HG02642 (cell line): ENCODE measurements around the gene DLG2.

ENCODE experiments used
- ATAC-seq: cut with Tn5 transposase; IDR thresholded peaks from one replicate; pipeline ENCODE4 v1.9.1; 2021; ENCODE audit warnings: mild to moderate bottlenecking; ENCODE audit not compliant: unreplicated experiment, poor library complexity

The DLG2 gene

GRCh38 chr11:84471501-84471900, 1155.6 kb downstream of the DLG2 start:
- no peak for ATAC-seq

- no peak for ATAC-seq
Observed at GRCh38 chr11:84468235-84468634, 1158.9 kb downstream of the DLG2 start.

GRCh38 chr11:84465040-84465439, 1162.1 kb downstream of the DLG2 start:
- no peak for ATAC-seq

- no peak for ATAC-seq
Observed at GRCh38 chr11:84455691-84456090, 1171.5 kb downstream of the DLG2 start.

GRCh38 chr11:84452211-84452610, 1174.9 kb downstream of the DLG2 start:
- no peak for ATAC-seq

- no peak for ATAC-seq
Observed at GRCh38 chr11:84438565-84438964, 1188.6 kb downstream of the DLG2 start.

- peak; percentile 88 for ATAC-seq
Observed at GRCh38 chr11:84437071-84437980, 1189.8 kb downstream of the DLG2 start.

- no peak for ATAC-seq
Observed at GRCh38 chr11:84430661-84431060, 1196.5 kb downstream of the DLG2 start.

- ATAC-seq, result no peak
Observed at GRCh38 chr11:84425673-84426072, 1201.5 kb downstream of the DLG2 start.

- no peak for ATAC-seq
Observed at GRCh38 chr11:84420271-84420670, 1206.9 kb downstream of the DLG2 start.

GRCh38 chr11:84419616-84420015, 1207.5 kb downstream of the DLG2 start:
- ATAC-seq, result no peak

GRCh38 chr11:84414920-84415319, 1212.2 kb downstream of the DLG2 start:
- ATAC-seq, result no peak

GRCh38 chr11:84413549-84413948, 1213.6 kb downstream of the DLG2 start:
- no peak for ATAC-seq

- no peak for ATAC-seq
Observed at GRCh38 chr11:84412862-84413261, 1214.3 kb downstream of the DLG2 start.

- no peak for ATAC-seq
Observed at GRCh38 chr11:84408946-84409411, 1218.2 kb downstream of the DLG2 start.

- no peak for ATAC-seq
Observed at GRCh38 chr11:84407091-84407490, 1220.1 kb downstream of the DLG2 start.

GRCh38 chr11:84398017-84398626, 1229.0 kb downstream of the DLG2 start:
- no peak for ATAC-seq

- no peak for ATAC-seq
Observed at GRCh38 chr11:84396521-84396920, 1230.6 kb downstream of the DLG2 start.

GRCh38 chr11:84390441-84391078, 1236.6 kb downstream of the DLG2 start:
- ATAC-seq, result no peak

GRCh38 chr11:84389696-84390095, 1237.4 kb downstream of the DLG2 start:
- no peak for ATAC-seq

- no peak for ATAC-seq
Observed at GRCh38 chr11:84384731-84385130, 1242.4 kb downstream of the DLG2 start.
